ENCODE results near the gene TST.

TST gene

GRCh38 chr22:37023743-37024338 is 4.6 kb upstream of the TST start:
- DNase-seq (ENCODE audit: insufficient read length, low spot score): no peak
- FAIRE-seq: no peak
- TF ChIP-seq CTCF (IDR thresholded peaks at IDR 0.05; ENCODE audit: insufficient read depth, missing control alignments): no peak

DNA sequence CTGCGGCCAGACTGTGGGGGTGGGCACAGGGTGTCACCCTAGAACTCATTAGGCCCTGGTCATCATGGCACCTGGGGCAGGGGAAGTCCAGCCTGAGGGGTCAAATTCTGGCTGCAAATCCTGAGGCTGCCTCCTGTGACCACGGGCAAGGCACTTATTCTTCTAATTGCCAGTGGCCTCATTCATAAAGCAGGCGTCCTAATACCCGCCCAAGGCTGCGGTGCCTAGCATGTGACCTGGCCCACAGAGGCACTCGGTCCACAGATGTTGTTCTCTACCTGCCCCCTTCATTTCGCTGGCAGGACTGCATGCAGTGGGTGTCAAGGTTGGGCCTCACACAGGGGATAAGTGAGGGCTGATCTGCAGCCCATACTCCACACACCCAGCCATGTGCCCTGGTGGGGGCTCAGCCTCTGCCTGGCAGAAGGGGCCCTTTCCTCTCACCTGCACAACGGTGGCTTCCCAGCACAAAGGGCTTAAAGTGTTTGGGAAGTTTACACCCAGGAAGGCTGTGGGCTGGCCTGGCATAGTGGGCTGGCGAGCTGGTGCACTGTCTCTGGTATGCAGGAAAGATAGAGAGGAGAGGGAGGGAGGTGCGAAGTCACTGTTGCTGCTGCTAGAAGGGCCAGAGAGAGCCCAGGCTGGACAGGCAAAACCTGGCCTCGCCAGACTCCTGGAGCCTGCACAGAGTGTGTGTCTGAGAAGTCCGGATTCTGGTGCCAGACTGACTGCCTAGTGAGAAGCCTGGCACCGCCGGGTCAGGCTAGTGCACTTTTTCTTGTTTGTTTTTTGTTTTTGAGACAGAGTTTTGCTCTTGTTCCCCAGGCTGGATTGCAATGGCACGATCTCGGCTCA is 3.5 kb upstream of the TST start:
- TF ChIP-seq CTCF (IDR thresholded peaks at IDR 0.05; ENCODE audit: insufficient read depth, missing control alignments): no peak
- FAIRE-seq: no peak

GRCh38 chr22:37021710-37022482 is 2.6 kb upstream of the TST start:
- peak; percentile 62 for TF ChIP-seq CTCF (IDR thresholded peaks at IDR 0.05; ENCODE audit: insufficient read depth, missing control alignments)
- DNase-seq (ENCODE audit: insufficient read length, low spot score) (no peak), FAIRE-seq (no peak)

More for the DNA sequence above, 3.5 kb upstream of the TST start:
- DNase-seq (ENCODE audit: insufficient read length, low spot score): no peak

DNA sequence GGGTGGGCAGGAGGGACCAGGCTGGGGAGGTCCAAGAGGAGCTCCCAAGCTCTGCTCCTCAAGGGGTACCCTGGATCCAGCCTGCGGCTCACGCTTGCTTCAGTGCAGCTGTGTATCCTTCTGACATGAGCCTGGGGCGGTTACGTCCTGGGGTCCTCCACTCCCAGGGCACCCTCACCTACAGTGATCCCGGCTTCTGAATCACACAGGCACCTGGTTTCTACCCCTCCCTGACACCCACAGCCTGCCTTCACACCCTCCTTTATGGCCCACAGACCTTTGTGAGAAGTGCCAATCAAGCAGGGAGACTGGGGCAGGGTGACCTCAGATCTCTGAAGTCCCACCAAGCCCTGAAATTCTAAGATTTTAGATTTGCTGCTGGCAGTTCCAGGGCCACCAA is 1.8 kb upstream of the TST start:
- no peak for DNase-seq (ENCODE audit: insufficient read length, low spot score)
- TF ChIP-seq CTCF (IDR thresholded peaks at IDR 0.05; ENCODE audit: insufficient read depth, missing control alignments): no peak
- FAIRE-seq: no peak

DNA sequence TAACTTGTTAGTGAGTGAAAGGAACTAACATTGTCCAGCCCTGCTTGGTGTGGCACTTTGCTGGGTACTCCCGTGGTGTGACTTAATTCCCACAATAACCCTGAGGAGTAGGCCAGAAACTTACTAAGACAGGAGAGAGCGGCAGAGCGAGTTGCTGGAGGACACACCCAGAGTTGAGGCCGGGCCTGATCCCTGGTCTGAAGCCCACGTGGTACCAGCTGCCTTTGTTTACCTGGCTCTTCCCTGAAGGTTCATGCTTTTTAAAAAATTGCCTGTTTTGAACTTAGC is 889 bp upstream of the TST start:
- no peak for FAIRE-seq
- DNase-seq (ENCODE audit: insufficient read length, low spot score): no peak
- no peak for TF ChIP-seq CTCF (IDR thresholded peaks at IDR 0.05; ENCODE audit: insufficient read depth, missing control alignments)

GRCh38 chr22:37018815-37019308 is 385 bp downstream of the TST start:
- no peak for TF ChIP-seq CTCF (IDR thresholded peaks at IDR 0.05; ENCODE audit: insufficient read depth, missing control alignments)
- no peak for DNase-seq (ENCODE audit: insufficient read length, low spot score)
- no peak for FAIRE-seq
